Measurements from ENCODE around the gene CCDC57. TPM values are rescaled to one million over a fixed set of nuclear protein-coding genes. Genes with fewer than 3 reads are reported as not detected.

The CCDC57 gene
- total and polyA plus RNA-seq, 4 donors = 5.4 to 19.1 (median 11.7) TPM

GRCh38 chr17:82203920-82204319 lies 8.7 kb downstream of the CCDC57 start:
- TF ChIP-seq SP1 (IDR thresholded peaks at IDR 0.05) (no peak), REST (IDR thresholded peaks at IDR 0.05) (no peak), TAF1 (conservative IDR thresholded peaks at IDR 0.05) (no peak), JUND (IDR thresholded peaks at IDR 0.05) (no peak), YY1 (IDR thresholded peaks at IDR 0.05) (no peak), HNF4A (conservative IDR thresholded peaks at IDR 0.05) (no peak), FOXA2 (IDR thresholded peaks at IDR 0.05) (no peak), ATF3 (IDR thresholded peaks at IDR 0.05) (no peak), CTCF (IDR thresholded peaks at IDR 0.05; ENCODE audit: low read depth, low read length, missing input control) (no peak)
- TF ChIP-seq, protein P1, sequence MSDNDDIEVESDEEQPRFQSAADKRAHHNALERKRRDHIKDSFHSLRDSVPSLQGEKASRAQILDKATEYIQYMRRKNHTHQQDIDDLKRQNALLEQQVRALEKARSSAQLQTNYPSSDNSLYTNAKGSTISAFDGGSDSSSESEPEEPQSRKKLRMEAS (IDR thresholded peaks at IDR 0.05) = no peak
- TF ChIP-seq, protein P2, sequence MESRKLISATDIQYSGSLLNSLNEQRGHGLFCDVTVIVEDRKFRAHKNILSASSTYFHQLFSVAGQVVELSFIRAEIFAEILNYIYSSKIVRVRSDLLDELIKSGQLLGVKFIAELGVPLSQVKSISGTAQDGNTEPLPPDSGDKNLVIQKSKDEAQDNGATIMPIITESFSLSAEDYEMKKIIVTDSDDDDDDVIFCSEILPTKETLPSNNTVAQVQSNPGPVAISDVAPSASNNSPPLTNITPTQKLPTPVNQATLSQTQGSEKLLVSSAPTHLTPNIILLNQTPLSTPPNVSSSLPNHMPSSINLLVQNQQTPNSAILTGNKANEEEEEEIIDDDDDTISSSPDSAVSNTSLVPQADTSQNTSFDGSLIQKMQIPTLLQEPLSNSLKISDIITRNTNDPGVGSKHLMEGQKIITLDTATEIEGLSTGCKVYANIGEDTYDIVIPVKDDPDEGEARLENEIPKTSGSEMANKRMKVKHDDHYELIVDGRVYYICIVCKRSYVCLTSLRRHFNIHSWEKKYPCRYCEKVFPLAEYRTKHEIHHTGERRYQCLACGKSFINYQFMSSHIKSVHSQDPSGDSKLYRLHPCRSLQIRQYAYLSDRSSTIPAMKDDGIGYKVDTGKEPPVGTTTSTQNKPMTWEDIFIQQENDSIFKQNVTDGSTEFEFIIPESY (IDR thresholded peaks at IDR 0.05) = no peak
- no peak overlapping the region for H3K27ac ChIP-seq (ENCODE audit: low read depth in 1 of 2, low read length in 2 of 2)
- H3K4me1 ChIP-seq (ENCODE audit: control insufficient read depth in 4 of 4, insufficient read depth in 4 of 4, low read length in 3 of 4) = peaks cover 0 to 5% (median 2%) of the 10 kb centered on the region in 4 donors
- DNase-seq (ENCODE audit: low spot score) = no peak
- 92% methylated on average over 19 of the region's 19 CpGs for WGBS
- no peaks in the 10 kb centered on the region for H3K36me3 ChIP-seq (ENCODE audit: control insufficient read depth in 4 of 4, insufficient read depth in 3 of 4, low read depth in 1 of 4, low read length in 3 of 4)
- no peaks in the 10 kb centered on the region for H3K9me3 ChIP-seq (ENCODE audit: control insufficient read depth in 4 of 4, low read length in 3 of 4)
- no peak overlapping the region for H3K4me3 ChIP-seq (ENCODE audit: low read depth in 1 of 3, low read length in 3 of 3)
- no peaks in the 10 kb centered on the region for H3K27me3 ChIP-seq (ENCODE audit: control insufficient read depth in 4 of 4, insufficient read depth in 4 of 4, low read length in 3 of 4)
- no peak overlapping the region for H3K9ac ChIP-seq (ENCODE audit: low read depth in 1 of 2, low read length in 2 of 2)

- DNase-seq (ENCODE audit: low spot score) = no peak
- Histone ChIP-seq H3K27me3 (ENCODE audit: control insufficient read depth in 4 of 4, insufficient read depth in 4 of 4, low read length in 3 of 4) (no peaks in the 10 kb centered on the region), H3K4me1 (ENCODE audit: control insufficient read depth in 4 of 4, insufficient read depth in 4 of 4, low read length in 3 of 4) (peaks cover 0 to 5% (median 2%) of the 10 kb centered on the region in 4 donors), H3K9ac (ENCODE audit: low read depth in 1 of 2, low read length in 2 of 2) (no peak overlapping the region), H3K27ac (ENCODE audit: low read depth in 1 of 2, low read length in 2 of 2) (no peak overlapping the region), H3K9me3 (ENCODE audit: control insufficient read depth in 4 of 4, low read length in 3 of 4) (no peaks in the 10 kb centered on the region), H3K36me3 (ENCODE audit: control insufficient read depth in 4 of 4, insufficient read depth in 3 of 4, low read depth in 1 of 4, low read length in 3 of 4) (peaks cover 0 to 1% (median 0%) of the 10 kb centered on the region in 4 donors), H3K4me3 (ENCODE audit: low read depth in 1 of 3, low read length in 3 of 3) (no peak overlapping the region)
- TF ChIP-seq FOXA1 (IDR thresholded peaks at IDR 0.05) = no peak
- TF ChIP-seq YY1 (IDR thresholded peaks at IDR 0.05) = no peak
- no peak for TF ChIP-seq NR2F2 (IDR thresholded peaks at IDR 0.05)
- TF ChIP-seq EGR1 (IDR thresholded peaks at IDR 0.05; ENCODE audit: low read depth in 2 of 2) = no peak
- no peak for TF ChIP-seq REST (IDR thresholded peaks at IDR 0.05)
- TF ChIP-seq SP1 (IDR thresholded peaks at IDR 0.05) = no peak
- TF ChIP-seq GABPA (IDR thresholded peaks at IDR 0.05 in 1 of 2, conservative IDR thresholded peaks at IDR 0.05 in 1 of 2) = no peak
- TF ChIP-seq TAF1 (conservative IDR thresholded peaks at IDR 0.05) = no peak
- no peak for TF ChIP-seq ATF3 (IDR thresholded peaks at IDR 0.05)
- TF ChIP-seq CTCF (IDR thresholded peaks at IDR 0.05; ENCODE audit: low read depth, low read length, missing input control) = no peak
- 86% methylated on average over 10 of the region's 10 CpGs for WGBS
These were observed 9.7 kb downstream of the CCDC57 start for GRCh38 chr17:82202981-82203380.

Measured in liver (tissue), 9 donors.